Astrocyte (in vitro differentiated cells and primary cell): Measurements from ENCODE around the gene KLHDC9. TPM values are rescaled to one million over a fixed set of nuclear protein-coding genes. Genes with fewer than 3 reads are reported as not detected.

Experiments used
- DNase-seq: peaks from one replicate; pipeline ENCODE4 v3.0.0-alpha.2; 2010; ENCODE audit warnings: low read depth
- FAIRE-seq: peaks from 2 replicates; lab custom pipeline; 2011; peaks lifted over from hg19 to GRCh38; lab: Jason Lieb, UNC
- H2AFZ ChIP-seq: 2 replicates; pipeline ENCODE4 v1.6.0; 2012; ENCODE audit warnings: low read depth, low read length, inconsistent platforms
- H3K27ac ChIP-seq: 2 replicates; pipeline ENCODE4 v1.5.1; 2011; ENCODE audit warnings: low read depth, low read length, inconsistent platforms
- H3K27me3 ChIP-seq: 2 replicates; pipeline ENCODE4 v1.6.0; 2011; ENCODE audit warnings: low read length, inconsistent platforms; ENCODE audit not compliant: insufficient read depth
- H3K36me3 ChIP-seq: 2 replicates; pipeline ENCODE4 v1.5.1; 2011; ENCODE audit warnings: low read length, inconsistent platforms; ENCODE audit not compliant: insufficient read depth
- H3K4me1 ChIP-seq: 2 replicates; pipeline ENCODE4 v1.5.1; 2011; ENCODE audit warnings: low read length, inconsistent platforms; ENCODE audit not compliant: insufficient read depth
- H3K4me2 ChIP-seq: 2 replicates; pipeline ENCODE4 v1.6.0; 2012; ENCODE audit warnings: low read length, inconsistent platforms
- H3K4me3 ChIP-seq: 2 replicates; pipeline ENCODE4 v1.5.1; 2011; ENCODE audit warnings: low read depth, mild to moderate bottlenecking, low read length, inconsistent platforms; ENCODE audit not compliant: insufficient read depth
- H3K79me2 ChIP-seq: 2 replicates; pipeline ENCODE4 v1.6.0; 2012; ENCODE audit warnings: mild to moderate bottlenecking, low read length, inconsistent platforms; ENCODE audit not compliant: insufficient read depth
- H3K9ac ChIP-seq: 2 replicates; pipeline ENCODE4 v1.6.0; 2012; ENCODE audit warnings: mild to moderate bottlenecking, low read length, inconsistent platforms
- H3K9me3 ChIP-seq: 2 replicates; pipeline ENCODE4 v1.5.1; 2012; ENCODE audit warnings: low read depth, mild to moderate bottlenecking, low read length, inconsistent platforms; ENCODE audit not compliant: insufficient read depth
- H4K20me1 ChIP-seq: 2 replicates; pipeline ENCODE4 v1.6.0; 2012; ENCODE audit warnings: low read length, inconsistent platforms; ENCODE audit not compliant: insufficient read depth
- H3K27ac Mint-ChIP-seq: one replicate; pipeline ENCODE4 v1.8.0; 2021; ENCODE audit warnings: mild to moderate bottlenecking, mixed read lengths; ENCODE audit not compliant: unreplicated experiment
- H3K27me3 Mint-ChIP-seq: one replicate; pipeline ENCODE4 v1.8.0; 2021; ENCODE audit warnings: low read depth, mixed read lengths; ENCODE audit not compliant: unreplicated experiment
- H3K36me3 Mint-ChIP-seq: one replicate; pipeline ENCODE4 v1.8.0; 2021; ENCODE audit warnings: low read depth, mixed read lengths; ENCODE audit not compliant: unreplicated experiment
- H3K4me1 Mint-ChIP-seq: one replicate; pipeline ENCODE4 v1.8.0; 2021; ENCODE audit warnings: low read depth, mixed read lengths; ENCODE audit not compliant: unreplicated experiment
- H3K4me3 Mint-ChIP-seq: one replicate; pipeline ENCODE4 v1.8.0; 2021; ENCODE audit warnings: mild to moderate bottlenecking, moderate library complexity, mixed read lengths; ENCODE audit not compliant: unreplicated experiment
- H3K9me3 Mint-ChIP-seq: one replicate; pipeline ENCODE4 v1.8.0; 2021; ENCODE audit warnings: mild to moderate bottlenecking, mixed read lengths; ENCODE audit not compliant: unreplicated experiment
- CTCF ChIP-seq: IDR thresholded peaks from 2 replicates; pipeline ENCODE4 v1.5.1; 2011; ENCODE audit warnings: low read depth, mild to moderate bottlenecking, inconsistent platforms, low read length, moderate library complexity; ENCODE audit not compliant: insufficient read depth
- EZH2 ChIP-seq: IDR thresholded peaks from 2 replicates; pipeline ENCODE4 v1.6.1; 2012; ENCODE audit warnings: mild to moderate bottlenecking, low read length, inconsistent platforms; ENCODE audit not compliant: insufficient read depth
- total RNA-seq: library from RNA; stranded (reverse); gene quantifications from 2 replicates; pipeline ENCODE4 v1.2.1, GENCODE V29; 2021

Gene KLHDC9
- total RNA-seq, 1 donor from 2014 or later, result 1.5 TPM

GRCh38 chr1:161089938-161090337, 8.2 kb upstream of the KLHDC9 start:
- Histone ChIP-seq H3K27ac (no peak overlapping the region), H3K4me3 (no peak overlapping the region), H3K27me3 (no peaks in the 10 kb centered on the region), H3K4me1 (peaks cover 21% of the 10 kb centered on the region), H3K9ac (no peak overlapping the region), H3K9me3 (no peaks in the 10 kb centered on the region), H3K4me2 (no peak overlapping the region), H2AFZ (no peak overlapping the region), H4K20me1 (no peaks in the 10 kb centered on the region), H3K79me2 (no peaks in the 10 kb centered on the region), H3K36me3 (no peaks in the 10 kb centered on the region)
- Mint-ChIP-seq H3K4me3 (no peak overlapping the region), H3K36me3 (no peaks in the 10 kb centered on the region), H3K9me3 (no peaks in the 10 kb centered on the region), H3K4me1 (peaks cover 59% of the 10 kb centered on the region), H3K27me3 (no peaks in the 10 kb centered on the region), H3K27ac (no peak overlapping the region)
- no peak for TF ChIP-seq EZH2
- no peak for TF ChIP-seq CTCF
- DNase-seq, result no peak
- no peak for FAIRE-seq

- TF ChIP-seq CTCF, result no peak
- no peak for TF ChIP-seq EZH2
- Mint-ChIP-seq H3K27ac (no peak overlapping the region), H3K27me3 (no peaks in the 10 kb centered on the region), H3K4me3 (no peak overlapping the region), H3K36me3 (no peaks in the 10 kb centered on the region), H3K9me3 (no peaks in the 10 kb centered on the region), H3K4me1 (peaks cover 54% of the 10 kb centered on the region)
- no peaks in the 10 kb centered on the region for H3K79me2 ChIP-seq
- no peaks in the 10 kb centered on the region for H3K9me3 ChIP-seq
- DNase-seq (no peak), FAIRE-seq (no peak)
- no peak overlapping the region for H2AFZ ChIP-seq
- H3K4me1 ChIP-seq, result peaks cover 14% of the 10 kb centered on the region
- H4K20me1 ChIP-seq, result no peaks in the 10 kb centered on the region
- H3K4me3 ChIP-seq, result no peak overlapping the region
- no peak overlapping the region for H3K9ac ChIP-seq
- no peak overlapping the region for H3K4me2 ChIP-seq
- H3K27ac ChIP-seq, result no peak overlapping the region
- no peaks in the 10 kb centered on the region for H3K36me3 ChIP-seq
- H3K27me3 ChIP-seq, result no peaks in the 10 kb centered on the region
Observed at GRCh38 chr1:161090617-161091016, 7.5 kb upstream of the KLHDC9 start.

GRCh38 chr1:161091093-161091492, 7.1 kb upstream of the KLHDC9 start:
- no peak overlapping the region for H3K4me3 ChIP-seq
- H3K79me2 ChIP-seq, result no peaks in the 10 kb centered on the region
- no peaks in the 10 kb centered on the region for H3K9me3 Mint-ChIP-seq
- no peak overlapping the region for H3K4me3 Mint-ChIP-seq
- peaks cover 13% of the 10 kb centered on the region for H3K4me1 ChIP-seq
- H3K9ac ChIP-seq, result no peak overlapping the region
- H4K20me1 ChIP-seq, result no peaks in the 10 kb centered on the region
- no peak overlapping the region for H3K27ac ChIP-seq
- no peaks in the 10 kb centered on the region for H3K36me3 ChIP-seq
- no peaks in the 10 kb centered on the region for H3K36me3 Mint-ChIP-seq
- no peaks in the 10 kb centered on the region for H3K9me3 ChIP-seq
- H3K27me3 ChIP-seq, result no peaks in the 10 kb centered on the region
- H3K4me1 Mint-ChIP-seq, result peaks cover 51% of the 10 kb centered on the region
- no peak overlapping the region for H3K27ac Mint-ChIP-seq
- no peak overlapping the region for H3K4me2 ChIP-seq
- H2AFZ ChIP-seq, result no peak overlapping the region
- FAIRE-seq (no peak), DNase-seq (no peak)
- TF ChIP-seq EZH2, result no peak
- no peak for TF ChIP-seq CTCF
- no peaks in the 10 kb centered on the region for H3K27me3 Mint-ChIP-seq
